Measurements from ENCODE around the gene CNOT4.

Gene CNOT4

DNA sequence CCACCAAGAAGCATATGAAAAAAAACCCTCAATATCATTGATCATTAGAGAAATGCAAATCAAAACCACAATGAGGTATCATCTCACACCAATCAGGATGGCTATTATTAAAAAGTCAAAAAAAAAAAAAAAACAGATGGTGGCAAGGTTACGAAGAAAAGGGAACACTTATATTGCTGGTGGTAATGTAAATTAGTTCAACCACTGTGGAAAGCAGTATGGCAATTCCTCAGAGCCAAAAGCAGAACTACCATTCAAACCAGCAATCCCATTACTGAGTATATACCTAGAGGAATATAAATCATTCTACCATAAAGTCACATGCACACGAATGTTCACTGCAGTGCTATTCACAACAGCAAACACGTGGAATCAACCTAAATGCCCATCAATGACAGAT lies 46.0 kb downstream of the CNOT4 start:
- peaks cover 42% of the 10 kb centered on the region for H4K20me1 ChIP-seq (ENCODE audit: insufficient read depth, low read length)
- H3K4me1 ChIP-seq (ENCODE audit: low read length): peaks cover 27% of the 10 kb centered on the region
- no peak overlapping the region for H3K4me2 ChIP-seq (ENCODE audit: low read length)
- H3K79me2 ChIP-seq (ENCODE audit: low read length): peaks cover 49% of the 10 kb centered on the region
- no peaks in the 10 kb centered on the region for H3K36me3 ChIP-seq (replicated peaks; ENCODE audit: low read depth, low read length)
- no peak for TF ChIP-seq EZH2phosphoT487 (IDR thresholded peaks at IDR 0.05; ENCODE audit: low read depth)
- TF ChIP-seq, protein P1, sequence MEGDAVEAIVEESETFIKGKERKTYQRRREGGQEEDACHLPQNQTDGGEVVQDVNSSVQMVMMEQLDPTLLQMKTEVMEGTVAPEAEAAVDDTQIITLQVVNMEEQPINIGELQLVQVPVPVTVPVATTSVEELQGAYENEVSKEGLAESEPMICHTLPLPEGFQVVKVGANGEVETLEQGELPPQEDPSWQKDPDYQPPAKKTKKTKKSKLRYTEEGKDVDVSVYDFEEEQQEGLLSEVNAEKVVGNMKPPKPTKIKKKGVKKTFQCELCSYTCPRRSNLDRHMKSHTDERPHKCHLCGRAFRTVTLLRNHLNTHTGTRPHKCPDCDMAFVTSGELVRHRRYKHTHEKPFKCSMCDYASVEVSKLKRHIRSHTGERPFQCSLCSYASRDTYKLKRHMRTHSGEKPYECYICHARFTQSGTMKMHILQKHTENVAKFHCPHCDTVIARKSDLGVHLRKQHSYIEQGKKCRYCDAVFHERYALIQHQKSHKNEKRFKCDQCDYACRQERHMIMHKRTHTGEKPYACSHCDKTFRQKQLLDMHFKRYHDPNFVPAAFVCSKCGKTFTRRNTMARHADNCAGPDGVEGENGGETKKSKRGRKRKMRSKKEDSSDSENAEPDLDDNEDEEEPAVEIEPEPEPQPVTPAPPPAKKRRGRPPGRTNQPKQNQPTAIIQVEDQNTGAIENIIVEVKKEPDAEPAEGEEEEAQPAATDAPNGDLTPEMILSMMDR (IDR thresholded peaks at IDR 0.05; ENCODE audit: low read depth, low read length): no peak
- no peaks in the 10 kb centered on the region for H3K27me3 ChIP-seq (ENCODE audit: low read depth, low read length)
- no peak overlapping the region for H2AFZ ChIP-seq (ENCODE audit: low read depth, low read length)
- H3K9ac ChIP-seq (ENCODE audit: low read length): no peak overlapping the region
- no peak overlapping the region for H3K27ac ChIP-seq (ENCODE audit: low read length)
- H3K4me3 ChIP-seq (ENCODE audit: low read length): no peak overlapping the region
- no peaks in the 10 kb centered on the region for H3K9me3 ChIP-seq (ENCODE audit: insufficient read depth, low read length)

- Histone ChIP-seq H4K20me1 (ENCODE audit: insufficient read depth, low read length) (peaks cover 43% of the 10 kb centered on the region), H3K36me3 (replicated peaks; ENCODE audit: low read depth, low read length) (no peaks in the 10 kb centered on the region), H2AFZ (ENCODE audit: low read depth, low read length) (no peak overlapping the region), H3K4me3 (ENCODE audit: low read length) (peak overlapping the region; percentile 5; the same call in 1 of the 2 replicates), H3K9me3 (ENCODE audit: insufficient read depth, low read length) (no peaks in the 10 kb centered on the region), H3K27ac (ENCODE audit: low read length) (peak overlapping the region; percentile 38), H3K27me3 (ENCODE audit: low read depth, low read length) (no peaks in the 10 kb centered on the region), H3K4me2 (ENCODE audit: low read length) (peak overlapping the region; percentile 54), H3K79me2 (ENCODE audit: low read length) (peaks cover 60% of the 10 kb centered on the region), H3K9ac (ENCODE audit: low read length) (no peak overlapping the region), H3K4me1 (ENCODE audit: low read length) (peaks cover 19% of the 10 kb centered on the region)
- TF ChIP-seq EZH2phosphoT487 (IDR thresholded peaks at IDR 0.05; ENCODE audit: low read depth): no peak
- TF ChIP-seq, protein P1 (IDR thresholded peaks at IDR 0.05; ENCODE audit: low read depth, low read length): no peak
These were observed 49.8 kb downstream of the CNOT4 start for GRCh38 chr7:135459951-135460567.

GRCh38 chr7:135459076-135459475 lies 50.8 kb downstream of the CNOT4 start:
- Histone ChIP-seq H3K36me3 (replicated peaks; ENCODE audit: low read depth, low read length) (no peaks in the 10 kb centered on the region), H2AFZ (ENCODE audit: low read depth, low read length) (no peak overlapping the region), H3K4me1 (ENCODE audit: low read length) (peaks cover 21% of the 10 kb centered on the region), H3K9ac (ENCODE audit: low read length) (no peak overlapping the region), H3K79me2 (ENCODE audit: low read length) (peaks cover 64% of the 10 kb centered on the region), H3K27ac (ENCODE audit: low read length) (no peak overlapping the region), H3K4me2 (ENCODE audit: low read length) (no peak overlapping the region), H3K4me3 (ENCODE audit: low read length) (no peak overlapping the region), H3K9me3 (ENCODE audit: insufficient read depth, low read length) (no peaks in the 10 kb centered on the region), H3K27me3 (ENCODE audit: low read depth, low read length) (no peaks in the 10 kb centered on the region), H4K20me1 (ENCODE audit: insufficient read depth, low read length) (peaks cover 49% of the 10 kb centered on the region)
- TF ChIP-seq, protein P1 (IDR thresholded peaks at IDR 0.05; ENCODE audit: low read depth, low read length): no peak
- TF ChIP-seq EZH2phosphoT487 (IDR thresholded peaks at IDR 0.05; ENCODE audit: low read depth): no peak

DNA sequence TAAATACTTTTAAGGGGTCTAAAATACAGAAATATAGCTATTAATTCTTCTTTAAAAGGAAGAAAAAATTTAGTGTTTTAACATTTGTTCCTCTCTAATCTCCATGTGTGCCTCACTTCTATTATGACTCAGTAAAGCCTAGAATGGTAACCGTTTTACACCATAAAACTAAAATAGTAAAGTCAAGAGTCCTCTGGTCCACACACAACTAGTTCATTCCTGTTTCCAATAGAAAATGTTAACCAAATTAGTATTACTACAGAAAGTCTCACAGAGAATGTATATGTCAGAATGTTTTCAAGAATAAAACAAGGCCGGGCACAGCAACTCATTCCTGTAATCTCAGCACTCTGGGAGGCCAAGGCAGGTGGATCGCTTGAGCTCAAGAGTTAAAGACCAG lies 55.8 kb downstream of the CNOT4 start:
- Histone ChIP-seq H3K4me3 (ENCODE audit: low read length) (no peak overlapping the region), H3K9ac (ENCODE audit: low read length) (no peak overlapping the region), H3K27me3 (ENCODE audit: low read depth, low read length) (no peaks in the 10 kb centered on the region), H2AFZ (ENCODE audit: low read depth, low read length) (no peak overlapping the region), H3K9me3 (ENCODE audit: insufficient read depth, low read length) (no peaks in the 10 kb centered on the region), H3K36me3 (replicated peaks; ENCODE audit: low read depth, low read length) (no peaks in the 10 kb centered on the region), H3K4me1 (ENCODE audit: low read length) (peaks cover 7% of the 10 kb centered on the region; the same call in 1 of the 2 replicates), H3K79me2 (ENCODE audit: low read length) (peaks cover 48% of the 10 kb centered on the region), H4K20me1 (ENCODE audit: insufficient read depth, low read length) (peaks cover 48% of the 10 kb centered on the region), H3K27ac (ENCODE audit: low read length) (no peak overlapping the region), H3K4me2 (ENCODE audit: low read length) (no peak overlapping the region; the same call in 1 of the 2 replicates)
- TF ChIP-seq, protein P1 (IDR thresholded peaks at IDR 0.05; ENCODE audit: low read depth, low read length): no peak
- no peak for TF ChIP-seq EZH2phosphoT487 (IDR thresholded peaks at IDR 0.05; ENCODE audit: low read depth)
